OCI-LY3 (cell line): ENCODE results near the gene GALNT1.

ENCODE experiments used
- CTCF ChIP-seq: fragments of 200-600, 300-600 bp; sonication (generic); IDR thresholded peaks from 2 replicates; pipeline ENCODE4 v1.5.1; 2014; ENCODE audit warnings: antibody characterized with exemption, low read length, low read depth
- EZH2phosphoT487 ChIP-seq: fragments of 200-600 bp; shearing (Covaris generic); IDR thresholded peaks from 2 replicates; pipeline ENCODE4 v1.6.1; 2018; ENCODE audit warnings: antibody characterized with exemption, mixed run types, low read depth

DNA sequence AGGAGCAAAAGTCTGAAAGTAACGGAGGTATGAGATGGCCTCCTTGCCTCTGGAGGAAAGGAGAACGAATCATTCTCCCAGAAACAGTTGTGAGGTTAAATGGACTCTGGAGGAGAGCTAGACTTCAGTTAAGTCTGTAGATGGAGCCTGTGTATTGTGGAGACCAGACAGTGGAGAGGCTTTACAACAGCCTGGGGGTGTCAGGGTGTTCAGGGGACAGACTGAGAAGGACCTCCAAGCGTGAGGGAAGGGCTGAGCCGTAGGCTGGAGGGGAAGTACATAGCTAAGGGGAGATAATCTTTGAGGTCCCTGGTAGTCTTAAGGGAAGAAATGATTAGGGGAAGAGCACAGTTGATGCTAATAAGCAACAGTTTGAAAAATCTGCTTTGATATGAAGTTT lies 76.6 kb downstream of the GALNT1 start:
- TF ChIP-seq CTCF (no peak), EZH2phosphoT487 (no peak)
